GM18508 (cell line): ENCODE results near the gene ZP4.
"Not testable (repeated sequence)": the region's sequence is repeated elsewhere in the genome, so short reads cannot be mapped to it uniquely, and the experiment has no call there.

Source experiments
- ATAC-seq: cut with Tn5 transposase; IDR thresholded peaks from one replicate; pipeline ENCODE4 v1.9.1; 2021; ENCODE audit warnings: moderate number of reproducible peaks; ENCODE audit not compliant: insufficient read depth, unreplicated experiment

Gene ZP4

DNA sequence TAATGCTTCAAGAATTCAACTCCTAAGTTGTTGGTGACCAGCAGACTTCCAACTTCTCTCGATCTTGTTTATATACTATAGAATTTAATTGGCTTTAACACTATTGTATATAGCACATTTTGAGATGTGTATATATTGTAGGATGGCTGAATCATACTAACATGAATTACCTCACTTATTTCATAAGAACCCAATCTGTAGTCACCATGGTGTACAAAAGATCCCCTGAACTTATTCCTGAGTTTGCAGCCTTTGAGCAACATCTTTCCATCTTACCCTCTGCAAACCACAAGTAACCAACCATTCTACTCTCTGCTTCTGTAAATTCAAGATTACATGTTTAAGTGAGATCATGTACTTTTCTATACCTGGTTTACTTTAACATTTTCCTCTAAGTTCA is 12.3 kb downstream of the ZP4 start:
- no peak for ATAC-seq

DNA sequence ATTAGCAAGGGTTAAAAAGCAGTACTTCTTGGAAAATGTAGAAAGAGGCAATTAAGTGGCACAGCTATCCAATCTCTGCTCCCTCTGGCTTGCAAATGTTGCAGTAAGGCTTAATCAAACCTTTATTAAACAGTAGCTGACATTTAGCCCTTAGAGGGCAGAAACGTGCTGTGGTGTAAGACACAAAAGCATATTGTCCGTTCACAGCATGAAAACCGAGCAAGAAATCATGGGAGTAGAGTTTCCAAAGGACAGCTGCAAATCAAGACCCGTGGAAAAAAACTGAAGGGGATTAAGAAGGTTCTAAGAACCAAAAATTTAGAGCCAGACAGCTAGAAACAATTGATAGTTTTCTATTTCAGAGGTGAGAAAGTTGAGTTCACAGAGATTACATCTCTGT is 13.1 kb downstream of the ZP4 start:
- no peak for ATAC-seq

DNA sequence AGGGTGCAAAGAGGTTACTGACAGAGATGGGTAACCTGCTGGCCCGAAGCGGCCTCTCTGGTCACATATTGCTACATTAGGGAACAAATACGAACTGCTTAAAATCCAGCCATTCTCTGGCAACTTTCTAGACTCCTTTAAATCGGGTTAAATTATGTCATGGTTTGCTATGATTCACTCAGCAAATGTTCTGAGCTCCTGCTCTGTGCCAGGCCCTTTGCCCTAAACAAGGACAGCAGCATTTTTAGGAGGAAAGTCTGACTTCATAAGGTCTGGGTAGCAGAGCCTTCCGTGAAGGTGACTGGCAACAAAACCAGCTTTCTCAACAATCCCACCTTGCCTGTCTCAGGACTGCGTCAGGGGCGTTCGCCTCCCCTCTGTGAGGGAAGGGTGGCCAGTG is 15.4 kb downstream of the ZP4 start:
- ATAC-seq: no peak

DNA sequence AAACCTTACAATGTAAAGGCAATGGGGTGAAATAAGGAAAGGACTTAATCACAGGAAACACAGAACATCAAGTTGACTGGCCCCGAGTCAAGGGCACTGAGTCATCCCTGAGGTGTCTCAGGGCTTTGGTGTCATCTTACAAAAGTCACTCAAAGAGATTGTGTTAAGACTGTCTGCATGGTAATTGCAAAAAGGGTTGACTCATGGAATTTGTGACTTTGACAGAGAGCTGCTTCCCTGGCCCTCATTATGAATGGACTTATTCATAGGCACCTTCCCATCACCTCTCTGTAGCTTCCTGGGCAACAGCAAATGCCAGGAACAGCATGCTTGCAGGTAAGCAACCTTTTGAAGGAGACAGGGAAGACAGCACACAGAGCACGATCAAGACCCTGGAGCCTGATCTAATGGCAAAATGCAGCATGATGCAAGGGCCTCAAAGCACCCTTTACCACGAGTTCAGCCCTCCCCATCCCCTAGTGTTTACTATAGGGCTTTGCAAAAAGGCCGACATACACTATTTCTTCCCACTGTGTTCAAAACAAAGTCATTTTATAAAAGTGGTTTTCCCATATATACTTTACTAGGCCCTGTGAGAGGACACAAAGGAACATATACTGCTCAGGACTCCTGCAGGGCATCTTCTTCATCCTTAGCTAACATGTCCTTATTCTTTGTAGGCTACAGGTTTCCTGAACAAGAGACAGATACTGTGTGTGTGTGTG is 17.1 kb downstream of the ZP4 start:
- ATAC-seq: no peak

DNA sequence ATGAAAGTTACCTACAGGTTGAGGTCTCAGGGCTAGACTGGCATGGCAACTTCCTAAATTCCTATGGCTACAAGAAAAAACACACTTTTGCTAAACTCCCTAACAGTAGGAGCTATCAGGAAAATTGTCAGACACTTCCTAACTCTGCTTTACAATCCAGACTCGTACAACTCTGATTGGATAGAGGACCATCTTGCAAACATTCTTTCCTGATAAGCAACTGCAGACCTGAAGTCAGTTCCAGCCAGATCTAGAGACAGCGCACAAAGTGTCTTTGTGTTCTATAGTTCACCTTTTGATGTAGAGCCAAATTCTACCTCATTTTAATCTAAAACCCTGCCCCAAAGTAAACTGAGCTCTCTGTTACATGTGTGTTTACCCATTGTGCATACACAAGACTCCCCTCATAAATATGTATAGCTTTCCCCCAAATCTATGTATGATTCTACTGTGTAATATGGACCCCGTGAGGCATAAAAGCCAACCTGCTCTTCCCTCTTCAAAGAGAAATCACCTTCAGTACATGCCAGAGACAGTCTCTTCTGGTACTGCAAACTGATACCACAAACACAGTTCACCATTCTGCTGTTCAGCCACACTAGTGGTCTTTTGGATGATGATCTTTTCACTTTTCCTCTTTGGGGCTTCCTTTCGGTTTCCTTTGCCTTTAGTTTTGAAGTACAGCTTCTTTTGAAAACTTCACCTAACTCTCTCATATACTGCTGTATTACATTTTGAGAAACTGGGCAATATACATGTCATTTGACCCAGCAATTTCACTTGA is 21.7 kb downstream of the ZP4 start:
- no peak for ATAC-seq

DNA sequence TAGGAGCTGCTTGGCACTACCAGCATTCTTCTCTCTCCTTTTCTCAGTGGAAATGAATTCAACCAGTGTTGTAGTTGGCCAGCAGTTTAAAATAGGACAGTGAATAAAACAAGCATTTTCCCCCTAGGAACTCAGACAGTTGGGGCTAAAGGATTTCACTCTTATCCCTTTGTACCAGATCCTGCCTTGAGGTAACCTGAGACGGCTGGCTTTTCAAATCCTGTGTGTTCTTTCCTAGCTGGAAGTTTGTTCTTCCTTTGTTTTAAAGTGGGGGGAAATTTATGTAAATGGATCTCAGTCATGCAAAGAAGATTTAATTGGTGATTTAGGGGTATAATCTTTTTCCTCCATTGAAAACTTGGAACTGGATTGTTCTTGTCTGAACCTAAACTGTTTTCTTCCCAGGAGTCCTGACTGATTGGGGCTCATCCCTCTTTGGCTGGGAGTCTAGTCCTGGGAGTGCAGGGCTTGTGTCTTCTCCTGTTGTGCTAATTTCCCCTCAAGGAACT is 23.3 kb downstream of the ZP4 start:
- ATAC-seq: no peak

DNA sequence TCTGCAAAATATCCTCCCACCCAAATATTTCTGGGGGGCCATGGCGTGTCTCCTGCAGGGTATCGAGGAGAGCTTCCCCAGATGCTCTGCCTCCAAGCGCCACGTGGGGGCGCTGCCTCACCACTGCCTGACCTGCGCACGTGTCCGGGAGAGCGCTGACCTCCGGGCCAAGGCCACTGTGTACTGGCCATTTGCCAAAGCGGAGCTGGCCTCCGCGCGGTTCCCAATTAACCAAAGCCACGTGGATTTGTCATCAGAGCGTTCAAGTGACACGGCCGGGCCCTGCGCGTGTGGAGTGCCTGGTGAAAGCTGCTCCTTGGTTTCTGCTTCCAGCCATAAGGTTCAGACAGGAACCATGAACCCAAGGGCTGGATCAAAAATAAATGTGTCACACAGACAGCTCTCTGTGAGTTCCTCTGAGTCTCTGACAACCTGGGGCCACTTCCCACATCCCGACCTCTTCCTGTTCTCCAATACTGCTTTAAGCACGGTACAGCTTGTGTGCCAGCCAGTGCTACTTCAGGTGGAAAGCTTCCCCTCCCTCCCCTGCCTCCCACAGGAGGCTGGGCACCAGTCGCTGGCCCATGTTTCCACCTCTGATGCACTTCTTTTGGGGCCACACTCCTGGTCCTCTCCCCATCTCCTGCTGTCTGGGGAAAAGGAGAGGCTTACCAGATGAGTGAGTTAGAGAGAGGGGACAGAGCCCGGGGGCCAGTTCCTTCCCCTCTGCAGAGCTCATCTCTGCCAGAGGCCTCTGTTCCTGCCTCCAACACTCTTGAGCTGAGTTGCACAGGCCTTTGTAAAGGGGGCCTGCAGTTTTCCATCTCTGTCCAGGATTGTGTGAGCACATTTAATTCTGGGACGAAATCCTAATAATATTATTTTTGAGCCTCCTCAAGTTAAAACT is 26.1 kb downstream of the ZP4 start:
- peak; percentile 57 for ATAC-seq

DNA sequence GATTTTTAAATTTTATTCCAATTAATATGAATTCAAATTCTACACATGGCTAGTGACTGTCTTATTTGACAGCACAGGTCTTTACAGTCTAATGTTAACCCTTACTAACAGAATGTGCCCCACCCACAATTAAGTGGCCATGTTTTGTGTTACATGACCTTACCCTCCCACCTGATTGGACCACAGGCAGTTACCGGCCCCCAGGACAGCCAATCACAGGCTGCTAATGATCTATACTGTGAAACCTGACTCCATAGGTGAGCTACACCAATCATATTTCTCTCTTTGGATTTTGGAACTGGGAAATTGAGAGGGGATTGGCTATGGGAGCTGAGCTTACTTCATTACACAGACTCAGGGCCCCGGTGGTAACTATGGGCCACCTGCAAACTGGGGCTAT is 27.5 kb downstream of the ZP4 start:
- no peak for ATAC-seq

DNA sequence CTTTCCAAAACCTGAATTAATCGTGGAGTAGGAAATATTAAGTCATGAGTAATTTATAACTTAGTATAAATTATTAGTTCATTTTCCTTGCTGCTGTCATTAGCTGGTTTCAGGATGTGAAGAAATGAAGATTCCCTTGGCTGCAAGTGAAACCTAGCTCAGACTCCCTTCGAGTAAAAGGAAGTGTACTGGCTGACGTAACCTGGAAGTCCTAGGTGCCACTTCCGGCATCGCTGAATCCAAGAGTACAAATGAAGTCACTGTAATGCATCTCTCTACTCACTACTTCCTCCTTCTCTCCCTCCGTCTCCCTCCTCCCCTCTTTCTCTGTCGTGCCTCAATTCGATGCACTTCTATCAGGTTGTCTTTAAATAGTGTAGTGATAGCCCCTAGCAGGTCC is 28.8 kb downstream of the ZP4 start:
- ATAC-seq: no peak

DNA sequence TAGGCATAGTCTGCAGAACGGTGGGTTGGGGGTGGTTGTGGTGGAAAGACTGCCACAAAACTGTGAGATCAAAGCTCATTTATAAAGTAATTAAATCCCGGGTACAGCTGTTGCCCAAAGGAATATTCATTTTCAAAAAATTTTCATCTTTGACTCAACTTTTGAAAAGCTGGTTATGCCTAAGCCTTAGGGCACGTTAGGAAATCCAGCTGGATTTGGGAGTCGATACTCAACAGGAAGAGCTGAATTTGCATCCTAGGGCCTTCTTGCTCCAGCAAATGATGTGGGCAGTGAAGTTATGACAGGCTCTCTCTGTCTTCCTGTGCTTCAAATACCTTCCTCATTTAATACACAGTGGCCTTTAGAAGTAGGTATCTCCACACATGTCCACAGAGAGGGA is 31.7 kb downstream of the ZP4 start:
- ATAC-seq: no peak

DNA sequence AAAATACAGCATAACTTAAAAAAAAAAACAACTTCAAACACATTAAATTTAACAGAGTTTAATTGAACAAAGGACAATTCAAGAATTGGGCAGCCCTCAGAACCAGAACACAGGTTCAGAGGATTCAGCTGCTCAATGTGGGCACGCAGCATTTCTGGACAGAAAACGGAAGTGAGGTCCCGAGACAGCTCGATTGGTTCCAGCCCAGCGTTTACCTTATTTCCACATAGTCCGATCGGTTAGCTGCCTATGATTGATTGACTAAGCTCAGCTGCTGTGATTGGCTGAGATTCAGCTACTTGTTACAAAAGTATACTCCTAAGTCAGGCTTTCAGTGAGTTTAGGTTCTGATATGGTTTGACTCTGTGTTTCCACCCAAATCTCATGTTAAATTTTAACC is 33.3 kb downstream of the ZP4 start:
- ATAC-seq: no peak

DNA sequence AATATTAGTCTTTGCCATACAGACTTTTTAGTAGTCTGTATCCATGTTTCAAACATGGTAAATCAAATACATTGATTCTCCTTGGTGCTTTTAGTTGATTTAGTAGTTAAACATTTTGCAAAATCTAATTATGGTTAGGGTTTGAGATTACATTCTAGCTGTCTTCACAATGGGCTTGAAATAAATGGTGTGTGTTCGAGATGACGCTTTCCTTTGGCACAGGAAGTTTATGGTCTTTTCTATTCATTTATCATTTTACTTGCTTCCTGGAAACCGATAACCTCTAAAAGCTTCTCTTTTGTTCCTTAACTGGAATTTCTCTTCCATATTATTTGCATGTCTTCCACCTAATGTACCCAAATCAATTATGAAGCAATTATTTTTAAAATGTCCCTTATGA is 38.4 kb downstream of the ZP4 start:
- no peak for ATAC-seq

DNA sequence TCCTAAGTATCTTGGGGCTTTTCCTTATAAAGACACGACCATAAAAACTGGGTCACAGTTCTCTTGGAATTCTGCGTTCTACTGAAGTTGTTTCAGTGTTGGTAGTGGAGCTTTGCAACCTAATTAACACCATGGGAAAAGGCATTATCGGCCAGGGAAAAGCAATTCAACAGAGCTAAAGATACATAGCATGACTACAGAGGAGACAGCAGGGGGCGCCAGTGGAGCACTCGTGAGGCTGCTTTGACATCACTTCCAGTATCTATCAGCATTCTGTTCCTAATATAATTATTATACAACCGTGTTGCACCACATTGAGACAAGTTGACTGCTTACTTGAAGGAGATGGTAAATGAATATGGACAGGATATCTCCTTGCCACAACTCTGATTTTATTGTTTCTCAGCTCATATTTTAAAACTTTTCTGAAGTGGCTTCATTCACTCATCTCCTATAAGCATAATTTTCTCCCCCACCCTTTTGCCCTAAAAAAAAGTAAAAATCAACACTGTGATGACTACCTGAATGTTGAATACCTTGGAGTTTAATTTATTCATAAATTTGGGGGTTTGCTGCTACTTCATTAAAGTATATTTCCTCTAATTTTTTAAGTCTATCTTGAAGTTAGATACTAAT is 39.4 kb downstream of the ZP4 start:
- ATAC-seq: no peak

DNA sequence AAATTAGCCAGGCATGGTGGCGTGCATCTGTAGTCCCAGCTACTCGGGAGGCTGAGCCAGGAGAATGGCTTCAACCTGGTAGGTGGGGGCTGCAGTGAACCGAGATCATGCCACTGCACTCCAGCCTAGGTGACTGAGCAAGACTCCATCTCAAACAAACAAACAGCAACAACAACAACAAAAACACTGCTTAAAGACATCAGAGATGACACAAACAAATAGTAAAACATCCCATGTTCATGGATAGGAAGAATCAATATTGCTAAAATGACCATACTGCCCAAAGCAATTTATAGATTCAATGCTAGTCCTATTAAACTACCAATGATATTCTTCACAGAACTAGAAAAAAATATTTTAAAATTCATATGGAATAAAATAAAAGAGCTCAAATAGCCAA is 47.2 kb downstream of the ZP4 start:
- not testable (repeated sequence) for ATAC-seq

DNA sequence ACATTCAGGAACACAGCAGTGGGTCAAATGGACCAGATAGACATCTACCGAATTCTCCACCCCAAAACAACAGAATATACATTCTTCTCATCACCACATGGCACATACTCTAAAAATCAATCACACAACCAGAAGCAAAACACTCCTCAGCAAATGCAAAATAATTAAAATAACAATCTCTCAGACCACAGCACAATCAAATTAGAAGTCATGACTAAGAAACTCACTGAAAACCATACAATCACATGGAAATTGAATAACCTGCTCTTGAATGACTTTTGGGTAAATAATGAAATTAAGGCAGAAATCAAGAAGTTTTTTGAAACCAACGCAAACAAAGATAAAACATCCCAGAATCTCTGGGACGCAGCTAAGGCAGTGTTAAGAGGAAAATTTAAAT is 49.2 kb downstream of the ZP4 start:
- no peak for ATAC-seq

DNA sequence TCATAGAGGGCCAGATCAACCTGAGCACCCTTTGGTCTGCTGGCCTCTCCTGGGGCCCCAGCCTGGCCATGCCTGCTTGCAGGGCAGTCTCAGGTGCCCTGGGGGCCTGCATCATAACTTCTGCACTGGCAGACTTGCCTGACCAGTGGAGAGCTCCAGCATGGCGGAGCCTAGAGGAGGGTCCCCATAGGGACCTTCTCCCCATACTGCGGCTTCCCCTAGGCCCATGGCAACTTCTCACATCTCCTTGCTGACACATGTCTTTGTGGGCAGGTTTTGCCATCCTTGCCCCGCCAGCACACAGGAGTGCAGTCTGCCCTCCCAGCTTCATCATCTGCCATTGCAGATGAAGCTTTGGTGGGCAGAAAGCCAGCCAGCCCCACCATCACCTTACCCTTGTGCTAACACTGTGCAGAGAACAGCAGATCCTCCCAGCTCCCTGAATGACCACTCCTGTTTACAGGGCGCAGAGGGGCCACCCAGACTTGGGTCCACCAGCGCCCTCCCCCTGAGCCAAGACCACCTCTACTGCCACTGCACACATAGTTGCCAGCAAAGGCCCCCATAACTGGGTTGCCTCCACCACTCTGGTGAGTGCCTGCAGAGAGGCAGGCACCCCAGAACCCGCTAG is 51.7 kb downstream of the ZP4 start:
- no peak for ATAC-seq

DNA sequence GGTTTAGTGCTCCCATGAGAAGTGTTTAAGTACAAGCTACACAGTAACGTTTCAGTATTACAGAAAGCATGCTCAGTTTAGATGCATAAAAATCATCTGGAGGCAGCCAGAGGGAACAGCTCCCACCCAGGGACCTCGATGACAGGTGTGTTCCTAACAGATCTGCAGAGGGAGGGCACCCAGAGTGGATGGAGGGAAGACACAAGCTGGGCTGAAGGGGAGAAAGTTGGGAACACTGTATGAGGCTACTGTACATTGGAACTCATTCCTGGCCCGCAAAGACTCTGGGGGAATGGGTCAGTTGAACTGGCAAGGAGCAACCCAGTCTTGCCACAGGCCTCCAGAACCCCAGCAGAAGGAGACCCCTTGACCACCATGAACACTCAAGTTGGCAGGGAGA is 52.4 kb downstream of the ZP4 start:
- ATAC-seq: no peak

DNA sequence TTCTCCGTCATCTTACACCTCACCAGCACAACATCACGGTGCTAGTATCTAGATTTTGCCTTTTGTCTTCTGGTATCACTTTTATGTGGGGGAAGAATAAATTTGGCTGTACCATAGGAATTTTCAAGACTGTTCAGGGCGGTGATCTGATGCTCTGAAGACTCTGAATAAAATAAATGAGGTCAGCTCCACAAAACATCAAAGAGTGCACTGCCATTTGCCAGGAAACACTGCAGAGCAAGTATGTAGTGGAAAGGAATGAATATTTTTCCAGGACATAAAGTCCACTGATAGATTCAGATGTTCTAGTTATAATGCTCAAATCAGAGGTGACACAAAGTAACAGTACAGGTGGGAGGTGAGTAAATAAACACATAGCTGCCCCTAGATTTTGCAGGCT is 56.3 kb downstream of the ZP4 start:
- ATAC-seq: no peak

DNA sequence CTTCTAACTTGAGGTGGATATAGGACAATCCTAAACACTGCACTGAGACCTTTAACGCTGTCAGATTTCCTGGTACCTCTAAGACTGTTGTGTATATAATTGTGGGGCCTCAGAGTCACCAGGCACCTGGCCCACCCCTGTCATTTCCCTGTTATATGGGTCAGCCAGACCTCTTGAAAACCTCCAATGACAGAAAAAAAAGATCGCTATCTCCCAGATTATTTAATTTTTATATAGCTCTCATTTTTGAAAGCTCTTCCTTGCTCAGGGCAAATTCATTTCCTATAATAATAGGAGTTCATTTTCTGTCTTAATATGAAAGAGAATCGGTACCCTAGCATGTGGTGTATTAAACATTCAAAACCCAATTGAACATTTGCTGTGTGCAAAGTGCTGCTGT is 56.7 kb downstream of the ZP4 start:
- ATAC-seq: no peak

DNA sequence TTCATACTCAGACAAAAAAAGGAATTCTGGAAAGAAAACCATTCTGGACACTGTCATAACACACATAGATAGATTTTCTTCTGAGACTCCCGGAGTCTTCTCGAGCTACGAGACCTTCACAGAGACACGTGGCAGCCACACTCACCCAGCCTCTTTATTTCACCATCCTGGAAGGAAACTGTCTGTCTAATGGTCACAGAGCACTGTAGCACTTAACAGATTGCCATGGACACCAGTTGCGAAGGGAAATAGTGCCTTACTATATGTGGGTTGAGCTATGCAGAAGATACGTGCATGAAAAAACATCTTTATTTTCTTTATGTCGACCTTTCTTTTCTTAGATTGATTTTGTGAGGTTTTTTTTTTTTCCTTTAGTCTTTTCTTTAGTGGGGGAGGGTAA is 57.9 kb downstream of the ZP4 start:
- ATAC-seq: no peak
